Mesodermal cell (in vitro differentiated cells): ENCODE measurements around the gene FAM50B.

Experiments
- H3K27ac ChIP-seq: 2 replicates; pipeline ENCODE4 v1.7.0; 2013; ENCODE audit warnings: mild to moderate bottlenecking, low read depth, low read length, moderate library complexity; ENCODE audit not compliant: severe bottlenecking
- H3K36me3 ChIP-seq: 2 replicates; pipeline ENCODE4 v1.7.1; 2013; ENCODE audit warnings: mild to moderate bottlenecking, low read length, moderate library complexity; ENCODE audit not compliant: control insufficient read depth, insufficient read depth
- H3K4me1 ChIP-seq: one replicate; pipeline ENCODE4 v1.7.1; 2013; ENCODE audit warnings: mild to moderate bottlenecking, low read length; ENCODE audit not compliant: insufficient read depth, control insufficient read depth, poor library complexity, severe bottlenecking
- H3K4me3 ChIP-seq: 2 replicates; pipeline ENCODE4 v1.7.0; 2013; ENCODE audit warnings: low read length, control low read depth, mild to moderate bottlenecking; ENCODE audit not compliant: insufficient read depth, poor library complexity, severe bottlenecking; ENCODE audit errors: extremely low read depth
- H3K9me3 ChIP-seq: 2 replicates; pipeline ENCODE4 v1.7.1; 2013; ENCODE audit warnings: mild to moderate bottlenecking, low read length, moderate library complexity; ENCODE audit not compliant: control insufficient read depth
- WGBS, 2 experiments: methylation state at CpG; one replicate each; pipeline ENCODE4 v1.1.5; 2013; ENCODE audit warnings: missing lambda C conversion rate in 2 of 2; ENCODE audit not compliant: insufficient coverage in 2 of 2; 5-methylcytosine and 5-hydroxymethylcytosine counted together

Gene FAM50B

DNA sequence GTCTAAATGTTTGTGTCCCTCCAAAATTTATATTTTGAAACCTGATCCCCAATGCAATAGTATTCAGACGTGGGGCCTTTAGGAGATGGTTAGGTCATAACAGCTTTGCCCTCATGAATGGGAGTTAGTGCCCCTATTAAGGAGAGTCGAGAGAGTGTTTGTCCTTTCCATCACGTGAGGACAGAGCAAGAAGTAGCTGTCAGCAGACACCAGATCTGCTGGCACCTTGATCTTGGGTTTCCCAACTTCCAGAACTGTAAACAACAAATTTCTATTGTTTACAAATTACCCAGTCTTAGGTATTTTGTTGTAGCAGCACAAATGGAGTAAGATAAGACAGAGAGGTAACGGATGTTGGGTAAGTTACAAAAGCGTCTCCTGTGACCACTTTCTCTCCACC lies 46.6 kb downstream of the FAM50B start:
- Histone ChIP-seq H3K4me3 (no peak overlapping the region), H3K9me3 (no peaks in the 10 kb centered on the region), H3K4me1 (no peaks in the 10 kb centered on the region), H3K27ac (no peak overlapping the region), H3K36me3 (no peaks in the 10 kb centered on the region)
- WGBS, 2 experiments = 83 to 92% methylated on average over 1 to 3 of the region's 5 CpGs

DNA sequence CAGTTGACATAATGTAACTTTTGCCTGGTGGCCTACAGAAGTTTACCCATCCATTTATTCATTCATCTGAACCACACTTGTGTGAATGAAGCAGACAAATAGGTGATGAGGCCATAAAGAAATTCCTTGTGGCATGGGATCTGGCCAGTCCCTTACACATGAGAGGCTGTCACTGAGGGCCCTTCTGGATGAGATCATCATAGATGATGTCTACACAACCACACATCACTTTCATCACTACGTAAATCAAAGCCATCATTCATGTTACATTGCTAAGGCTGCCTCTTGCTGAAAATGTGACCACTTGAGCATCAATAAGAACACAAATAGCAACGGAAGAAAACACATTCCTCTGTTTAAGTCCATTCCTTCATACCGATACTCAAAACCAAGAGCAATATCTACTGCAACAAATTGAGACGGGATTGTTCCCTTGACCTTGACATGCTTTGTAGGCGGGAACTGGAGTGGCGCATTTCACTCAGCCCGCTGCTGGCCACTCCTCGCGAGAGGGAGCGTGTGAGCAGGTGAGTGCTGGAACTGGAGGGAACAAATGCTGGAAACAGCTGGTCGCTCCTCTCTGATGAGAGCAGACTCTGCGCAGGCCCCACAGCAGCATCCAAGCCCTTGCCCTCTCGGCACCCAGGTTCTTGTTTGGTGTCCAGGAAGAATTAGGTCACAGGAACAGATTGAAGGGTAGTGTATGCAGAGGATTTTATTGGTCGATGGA lies 49.3 kb downstream of the FAM50B start:
- 92 to 98% methylated on average over 13 to 14 of the region's 14 CpGs for WGBS, 2 experiments
- no peak overlapping the region for H3K27ac ChIP-seq
- no peak overlapping the region for H3K4me3 ChIP-seq
- no peaks in the 10 kb centered on the region for H3K4me1 ChIP-seq
- H3K9me3 ChIP-seq = no peaks in the 10 kb centered on the region
- H3K36me3 ChIP-seq = no peaks in the 10 kb centered on the region

DNA sequence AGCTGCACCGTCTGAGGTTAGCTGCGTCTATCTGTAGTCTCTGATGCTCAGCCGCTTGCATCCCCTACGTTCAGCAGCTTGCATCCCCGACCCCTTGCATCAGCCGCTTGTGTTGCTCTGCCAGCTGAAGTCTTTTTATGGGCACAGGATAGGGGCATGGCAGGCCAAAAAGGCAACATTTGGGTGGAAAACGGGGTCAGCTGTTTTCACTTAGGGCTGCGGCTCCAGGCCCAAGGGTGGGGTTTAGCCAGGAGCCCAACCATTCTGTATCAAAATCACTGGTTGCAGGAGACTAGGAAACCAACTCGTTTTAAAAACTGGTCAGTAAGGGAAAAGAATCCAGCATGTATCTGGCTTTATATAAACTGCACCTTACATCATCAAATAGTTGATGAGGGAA lies 49.9 kb downstream of the FAM50B start:
- WGBS, 2 experiments = 97 to 100% methylated on average over 8 of the region's 9 CpGs
- Histone ChIP-seq H3K4me1 (no peaks in the 10 kb centered on the region), H3K36me3 (no peaks in the 10 kb centered on the region), H3K27ac (no peak overlapping the region), H3K4me3 (no peak overlapping the region), H3K9me3 (no peaks in the 10 kb centered on the region)

DNA sequence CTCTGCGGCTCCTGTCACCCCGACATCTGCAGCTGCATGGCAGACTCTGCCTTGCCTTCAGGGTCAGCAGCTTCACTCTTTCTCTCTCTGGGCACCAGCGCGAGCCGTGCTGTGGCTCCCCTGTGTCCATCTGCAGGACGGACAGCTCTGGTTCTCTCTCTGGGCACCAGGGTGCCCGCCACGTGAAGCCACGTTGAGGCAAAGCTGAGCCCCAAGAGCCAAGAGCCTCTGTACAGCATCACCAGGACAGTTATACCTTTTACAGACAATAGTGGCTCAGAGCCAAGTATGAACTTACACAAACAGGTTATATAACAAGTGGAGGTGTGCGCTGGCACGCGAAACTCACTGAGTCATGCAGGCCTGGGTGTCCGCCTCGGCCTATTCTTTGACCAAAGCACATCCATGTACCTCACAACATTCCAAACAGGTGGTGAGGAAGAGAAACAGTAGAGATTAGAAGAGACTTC lies 50.8 kb downstream of the FAM50B start:
- H3K4me1 ChIP-seq = no peaks in the 10 kb centered on the region
- H3K36me3 ChIP-seq = no peaks in the 10 kb centered on the region
- no peak overlapping the region for H3K27ac ChIP-seq
- no peak overlapping the region for H3K4me3 ChIP-seq
- H3K9me3 ChIP-seq = no peaks in the 10 kb centered on the region
- 94 to 96% methylated on average over 8 of the region's 14 CpGs for WGBS, 2 experiments
